Retinal pigment epithelial cell (primary cell): ENCODE measurements around the gene DNAJC8.
A peak's percentile ranks its signal among the peaks of the same experiment; 100 is the strongest.

Source experiments
- DNase-seq: peaks from one replicate; pipeline ENCODE4 v3.0.0-alpha.2; 2010; ENCODE audit warnings: low read depth
- H3K4me3 ChIP-seq: 2 replicates; pipeline ENCODE4 v1.5.1; 2011; ENCODE audit warnings: mild to moderate bottlenecking, low read length, control low read depth, moderate library complexity
- CTCF ChIP-seq: conservative IDR thresholded peaks from 2 replicates; pipeline ENCODE4 v1.5.1; 2011; ENCODE audit warnings: low read depth, low read length, control low read depth, inconsistent platforms

Gene DNAJC8

DNA sequence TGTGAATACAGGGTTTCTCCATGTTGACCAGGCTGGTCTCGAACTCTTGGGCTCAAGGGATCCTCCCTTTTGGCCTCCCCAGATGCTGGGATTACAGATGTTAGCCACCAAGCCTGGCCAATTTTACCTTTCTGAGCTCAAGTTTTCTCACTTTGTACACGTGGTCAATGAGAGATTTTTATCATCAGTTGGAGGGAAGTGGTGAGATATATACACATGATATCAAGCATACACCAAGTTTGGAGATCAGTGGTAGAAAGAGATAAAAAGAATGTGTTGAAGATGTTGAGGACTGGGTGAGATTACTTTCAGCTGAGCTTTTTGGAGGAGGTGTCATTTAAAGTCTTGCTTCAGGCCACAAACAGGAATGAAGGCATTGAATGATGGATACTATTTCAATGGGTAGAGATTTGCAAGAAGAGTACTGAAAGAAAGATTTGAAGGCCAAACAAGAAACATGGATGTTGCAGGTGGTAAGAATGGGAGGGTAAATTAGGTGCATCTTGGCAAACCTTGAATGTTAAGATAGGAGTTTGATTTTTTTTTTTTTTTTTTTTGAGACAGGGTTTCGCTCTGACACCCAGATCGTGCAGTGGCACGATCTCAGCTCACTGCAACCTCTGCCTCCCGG lies 23.5 kb upstream of the DNAJC8 start:
- H3K4me3 ChIP-seq: no peak overlapping the region
- no peak for TF ChIP-seq CTCF
- no peak for DNase-seq

GRCh38 chr1:28249866-28250295 lies 17.1 kb upstream of the DNAJC8 start:
- TF ChIP-seq CTCF: no peak
- no peak for DNase-seq
- no peak overlapping the region for H3K4me3 ChIP-seq

GRCh38 chr1:28249013-28249865 lies 16.4 kb upstream of the DNAJC8 start:
- DNase-seq: no peak
- peak overlapping the region; percentile 11 for H3K4me3 ChIP-seq
- TF ChIP-seq CTCF: no peak

DNA sequence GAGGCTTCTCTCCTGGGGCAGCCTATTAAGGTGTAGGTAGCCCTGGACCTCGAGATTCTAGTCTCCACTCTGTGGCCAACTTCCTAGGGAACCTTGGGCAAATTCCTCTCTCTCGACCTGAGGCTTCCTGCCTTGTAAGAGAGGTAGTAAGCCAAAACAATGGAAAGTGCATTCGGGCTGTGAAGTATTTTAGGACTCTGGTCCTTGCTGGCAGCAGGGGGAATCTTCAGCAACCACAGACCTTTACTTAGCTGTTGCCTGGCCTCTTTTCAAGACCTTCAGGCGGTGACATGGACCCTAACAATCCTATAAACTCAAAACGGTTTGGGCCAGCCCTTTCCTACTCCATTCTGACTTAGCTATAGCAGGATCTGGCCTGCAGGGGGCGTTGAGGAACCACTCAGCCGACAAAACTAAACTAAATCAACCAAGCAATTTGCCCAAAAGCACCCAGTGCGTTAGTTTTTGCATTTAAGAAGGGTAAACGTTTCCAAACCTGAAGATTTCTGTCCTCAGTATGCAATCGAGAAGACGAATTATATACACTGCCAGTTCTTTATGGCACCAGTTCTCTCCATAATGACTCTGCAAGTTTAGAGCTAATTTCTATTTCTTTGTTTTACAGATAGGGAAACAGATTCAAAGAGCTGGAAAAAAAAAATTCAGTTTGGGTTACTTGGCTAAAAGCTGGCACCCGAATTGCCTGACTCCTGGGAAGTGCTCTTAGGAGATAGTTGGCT lies 15.6 kb upstream of the DNAJC8 start:
- H3K4me3 ChIP-seq: peak overlapping the region; percentile 11
- TF ChIP-seq CTCF: peak; percentile 98
- no peak for DNase-seq

- no peak for TF ChIP-seq CTCF
- peak overlapping the region; percentile 26 for H3K4me3 ChIP-seq
- DNase-seq: no peak
These were observed 14.9 kb upstream of the DNAJC8 start for GRCh38 chr1:28247612-28248272.

- H3K4me3 ChIP-seq: peak overlapping the region; percentile 59
- TF ChIP-seq CTCF: no peak
These were observed 13.6 kb upstream of the DNAJC8 start for GRCh38 chr1:28246427-28246832.

More at GRCh38 chr1:28246427-28246832, 13.6 kb upstream of the DNAJC8 start:
- no peak for DNase-seq
